ENCODE measurements around the gene ATP6V0C.

The ATP6V0C gene

GRCh38 chr16:2466667-2467527 is 46.9 kb upstream of the ATP6V0C start:
- Histone ChIP-seq H3K4me1 (ENCODE audit: control insufficient read depth in 2 of 2, insufficient read depth in 1 of 2, low read depth in 1 of 2, low read length in 2 of 2) (peaks cover 26 to 31% of the 10 kb centered on the region in 2 donors), H4K91ac (ENCODE audit: low read depth, low read length, poor library complexity) (no peak overlapping the region), H3K23ac (ENCODE audit: low read depth, low read length, poor library complexity) (peak overlapping the region; percentile 91), H3K4ac (ENCODE audit: low read length) (peak overlapping the region; percentile 76), H3K79me1 (ENCODE audit: low read depth, low read length) (peaks cover 7% of the 10 kb centered on the region), H2BK15ac (ENCODE audit: low read length) (peak overlapping the region; percentile 69), H3K9ac (ENCODE audit: low read depth, low read length, poor library complexity) (no peak overlapping the region), H3K36me3 (replicated peaks in 1 of 2; ENCODE audit: control insufficient read depth in 2 of 2, insufficient read depth in 2 of 2, low read length in 2 of 2) (peaks cover 10 to 21% of the 10 kb centered on the region in 2 donors), H2BK5ac (ENCODE audit: low read length) (no peak overlapping the region), H2AK5ac (ENCODE audit: low read depth, low read length) (peak overlapping the region; percentile 96), H2BK12ac (ENCODE audit: low read length) (peak overlapping the region; percentile 73), H3K4me2 (ENCODE audit: insufficient read depth, low read length, poor library complexity, severe bottlenecking) (no peak overlapping the region), H2BK120ac (ENCODE audit: low read depth, low read length) (peak overlapping the region; percentile 41), H3K4me3 (ENCODE audit: low read length in 2 of 2) (no peak overlapping the region), H3K27me3 (ENCODE audit: control insufficient read depth in 3 of 3, insufficient read depth in 3 of 3, low read depth in 1 of 3, low read length in 3 of 3) (peaks cover 0 to 2% (median 0%) of the 10 kb centered on the region in 3 experiments), H4K8ac (ENCODE audit: low read depth, low read length) (peak overlapping the region; percentile 83), H3K9me3 (replicated peaks in 1 of 2; ENCODE audit: control insufficient read depth in 2 of 2, insufficient read depth in 1 of 2, low read depth in 1 of 2, low read length in 2 of 2) (no peaks in the 10 kb centered on the region), H2AFZ (ENCODE audit: low read length) (no peak overlapping the region), H3K27ac (replicated peaks; ENCODE audit: low read length) (peak overlapping the region; percentile 43), H3K14ac (ENCODE audit: low read length) (peak overlapping the region; percentile 63), H3K18ac (ENCODE audit: low read length) (peak overlapping the region; percentile 100)
- no peak for DNase-seq (ENCODE audit: low spot score)
- no CpG with 5 or more reads among the region's 29 CpGs for WGBS, 2 donors (ENCODE audit: extremely low coverage in 2 of 2, insufficient read length in 2 of 2, insufficient replicate concordance in 1 of 2)

GRCh38 chr16:2467528-2468232 is 46.1 kb upstream of the ATP6V0C start:
- Histone ChIP-seq H3K27me3 (ENCODE audit: control insufficient read depth in 3 of 3, insufficient read depth in 3 of 3, low read depth in 1 of 3, low read length in 3 of 3) (peaks cover 0 to 7% (median 0%) of the 10 kb centered on the region in 3 experiments), H3K4me2 (ENCODE audit: insufficient read depth, low read length, poor library complexity, severe bottlenecking) (peak overlapping the region; percentile 86), H3K36me3 (replicated peaks in 1 of 2; ENCODE audit: control insufficient read depth in 2 of 2, insufficient read depth in 2 of 2, low read length in 2 of 2) (peaks cover 4 to 14% of the 10 kb centered on the region in 2 donors), H3K4me3 (ENCODE audit: low read length in 2 of 2) (peak overlapping the region in 1 of 2 donors; percentile 75), H2BK5ac (ENCODE audit: low read length) (peak overlapping the region; percentile 97), H3K9ac (ENCODE audit: low read depth, low read length, poor library complexity) (peak overlapping the region; percentile 99), H4K91ac (ENCODE audit: low read depth, low read length, poor library complexity) (peak overlapping the region; percentile 95), H3K14ac (ENCODE audit: low read length) (peak overlapping the region; percentile 94), H4K8ac (ENCODE audit: low read depth, low read length) (peak overlapping the region; percentile 100), H3K4ac (ENCODE audit: low read length) (peak overlapping the region; percentile 89), H2AFZ (ENCODE audit: low read length) (no peak overlapping the region), H2BK120ac (ENCODE audit: low read depth, low read length) (peak overlapping the region; percentile 95), H3K27ac (replicated peaks; ENCODE audit: low read length) (peak overlapping the region; percentile 46), H3K9me3 (replicated peaks in 1 of 2; ENCODE audit: control insufficient read depth in 2 of 2, insufficient read depth in 1 of 2, low read depth in 1 of 2, low read length in 2 of 2) (no peaks in the 10 kb centered on the region), H3K4me1 (ENCODE audit: control insufficient read depth in 2 of 2, insufficient read depth in 1 of 2, low read depth in 1 of 2, low read length in 2 of 2) (peaks cover 32 to 35% of the 10 kb centered on the region in 2 donors), H2BK12ac (ENCODE audit: low read length) (peak overlapping the region; percentile 97), H2AK5ac (ENCODE audit: low read depth, low read length) (peak overlapping the region; percentile 100), H3K18ac (ENCODE audit: low read length) (peak overlapping the region; percentile 100), H3K79me1 (ENCODE audit: low read depth, low read length) (peaks cover 5% of the 10 kb centered on the region), H2BK15ac (ENCODE audit: low read length) (peak overlapping the region; percentile 69), H3K23ac (ENCODE audit: low read depth, low read length, poor library complexity) (peak overlapping the region; percentile 91)
- no peak for DNase-seq (ENCODE audit: low spot score)
- no CpG with 5 or more reads among the region's 80 CpGs for WGBS, 2 donors (ENCODE audit: extremely low coverage in 2 of 2, insufficient read length in 2 of 2, insufficient replicate concordance in 1 of 2)

DNA sequence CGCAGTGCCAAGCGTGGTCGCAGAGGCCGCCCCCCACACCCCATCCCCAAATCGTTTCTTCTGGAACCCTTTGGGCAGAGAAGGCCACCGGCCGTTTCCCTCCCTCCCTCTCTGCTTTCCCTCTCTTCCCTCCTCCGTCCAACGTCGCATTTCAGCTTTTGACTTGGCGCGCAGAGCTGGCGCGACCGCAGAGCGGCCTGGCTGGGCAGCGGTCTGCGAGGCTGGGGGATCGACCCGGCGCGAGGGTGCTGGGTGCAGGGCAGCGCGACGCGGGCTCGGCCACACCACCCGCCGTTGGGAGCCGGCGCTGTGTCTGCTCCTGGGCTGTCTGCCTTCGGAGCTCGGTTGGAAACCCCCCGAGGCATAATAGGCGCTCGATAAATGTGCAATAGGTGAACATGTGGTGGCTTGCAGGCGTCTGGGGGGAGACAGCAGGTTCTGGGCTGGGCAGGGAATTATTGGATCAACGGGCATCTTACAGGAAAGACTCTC is 45.5 kb upstream of the ATP6V0C start:
- peak overlapping the region; percentile 97 for H2BK5ac ChIP-seq (ENCODE audit: low read length)
- H3K9me3 ChIP-seq (replicated peaks in 1 of 2; ENCODE audit: control insufficient read depth in 2 of 2, insufficient read depth in 1 of 2, low read depth in 1 of 2, low read length in 2 of 2): no peaks in the 10 kb centered on the region
- no peak for DNase-seq (ENCODE audit: low spot score)
- peak overlapping the region; percentile 97 for H2BK12ac ChIP-seq (ENCODE audit: low read length)
- H3K18ac ChIP-seq (ENCODE audit: low read length): peak overlapping the region; percentile 100
- peak overlapping the region; percentile 95 for H2BK120ac ChIP-seq (ENCODE audit: low read depth, low read length)
- peaks cover 32 to 38% of the 10 kb centered on the region in 2 donors for H3K4me1 ChIP-seq (ENCODE audit: control insufficient read depth in 2 of 2, insufficient read depth in 1 of 2, low read depth in 1 of 2, low read length in 2 of 2)
- peak overlapping the region; percentile 98 for H3K4ac ChIP-seq (ENCODE audit: low read length)
- peak overlapping the region; percentile 100 for H2AK5ac ChIP-seq (ENCODE audit: low read depth, low read length)
- peak overlapping the region; percentile 91 for H3K23ac ChIP-seq (ENCODE audit: low read depth, low read length, poor library complexity)
- no peak overlapping the region for H2AFZ ChIP-seq (ENCODE audit: low read length)
- peak overlapping the region; percentile 17 for H3K27ac ChIP-seq (replicated peaks; ENCODE audit: low read length)
- no CpG with 5 or more reads among the region's 38 CpGs for WGBS, 2 donors (ENCODE audit: extremely low coverage in 2 of 2, insufficient read length in 2 of 2, insufficient replicate concordance in 1 of 2)
- peak overlapping the region in 1 of 2 donors; percentile 75 for H3K4me3 ChIP-seq (ENCODE audit: low read length in 2 of 2)
- peak overlapping the region; percentile 81 for H2BK15ac ChIP-seq (ENCODE audit: low read length)
- peak overlapping the region; percentile 99 for H3K9ac ChIP-seq (ENCODE audit: low read depth, low read length, poor library complexity)
- H3K27me3 ChIP-seq (ENCODE audit: control insufficient read depth in 3 of 3, insufficient read depth in 3 of 3, low read depth in 1 of 3, low read length in 3 of 3): peaks cover 0 to 7% (median 0%) of the 10 kb centered on the region in 3 experiments
- peak overlapping the region; percentile 100 for H4K8ac ChIP-seq (ENCODE audit: low read depth, low read length)
- peak overlapping the region; percentile 84 for H3K14ac ChIP-seq (ENCODE audit: low read length)
- H3K79me1 ChIP-seq (ENCODE audit: low read depth, low read length): peaks cover 4% of the 10 kb centered on the region
- H3K36me3 ChIP-seq (replicated peaks in 1 of 2; ENCODE audit: control insufficient read depth in 2 of 2, insufficient read depth in 2 of 2, low read length in 2 of 2): peaks cover 2 to 11% of the 10 kb centered on the region in 2 donors
- H3K4me2 ChIP-seq (ENCODE audit: insufficient read depth, low read length, poor library complexity, severe bottlenecking): peak overlapping the region; percentile 86
- H4K91ac ChIP-seq (ENCODE audit: low read depth, low read length, poor library complexity): peak overlapping the region; percentile 97
